NCI-H1694 treated with DMSO at 0.1 percent for 48 hours (cell line): ENCODE measurements around the gene COA6.
"Not testable (repeated sequence)": the region's sequence is repeated elsewhere in the genome, so short reads cannot be mapped to it uniquely, and the experiment has no call there.

Experiments used
- DNase-seq: peaks from one replicate; lab custom pipeline; 2025; lab: John Stamatoyannopoulos, UW

The COA6 gene

GRCh38 chr1:234369784-234370183 lies 3.5 kb upstream of the COA6 start:
- no peak for DNase-seq

- no peak for DNase-seq
These were observed 1.8 kb upstream of the COA6 start for GRCh38 chr1:234371414-234371813.

- no peak for DNase-seq
These were observed 1.1 kb upstream of the COA6 start for GRCh38 chr1:234372011-234372757.

- DNase-seq = no peak
These were observed 651 bp downstream of the COA6 start for GRCh38 chr1:234373959-234374254.

- no peak for DNase-seq
These were observed 2.4 kb downstream of the COA6 start for GRCh38 chr1:234375672-234376071.

- not testable (repeated sequence) for DNase-seq
These were observed 6.4 kb downstream of the COA6 start for GRCh38 chr1:234379591-234380109.

- DNase-seq = no peak
These were observed 8.7 kb downstream of the COA6 start for GRCh38 chr1:234381699-234382555.

- DNase-seq = no peak
These were observed 12.9 kb downstream of the COA6 start for GRCh38 chr1:234386122-234386521.

- DNase-seq = no peak
These were observed 14.8 kb downstream of the COA6 start for GRCh38 chr1:234388094-234388493.

GRCh38 chr1:234393190-234393589 lies 19.9 kb downstream of the COA6 start:
- DNase-seq = no peak

- DNase-seq = no peak
These were observed 22.0 kb downstream of the COA6 start for GRCh38 chr1:234395297-234395696.

- no peak for DNase-seq
These were observed 22.8 kb downstream of the COA6 start for GRCh38 chr1:234396092-234396491.

- DNase-seq = no peak
These were observed 23.6 kb downstream of the COA6 start for GRCh38 chr1:234396871-234397270.

- DNase-seq = no peak
These were observed 24.5 kb downstream of the COA6 start for GRCh38 chr1:234397732-234398131.

GRCh38 chr1:234398849-234399381 lies 25.7 kb downstream of the COA6 start:
- DNase-seq = no peak

- not testable (repeated sequence) for DNase-seq
These were observed 26.3 kb downstream of the COA6 start for GRCh38 chr1:234399515-234399914.

- DNase-seq = no peak
These were observed 27.5 kb downstream of the COA6 start for GRCh38 chr1:234400773-234401172.

- no peak for DNase-seq
These were observed 28.4 kb downstream of the COA6 start for GRCh38 chr1:234401658-234402057.

GRCh38 chr1:234402939-234403338 lies 29.7 kb downstream of the COA6 start:
- DNase-seq = no peak

GRCh38 chr1:234405676-234406075 lies 32.4 kb downstream of the COA6 start:
- DNase-seq = no peak

- no peak for DNase-seq
These were observed 33.6 kb downstream of the COA6 start for GRCh38 chr1:234406871-234407270.

- DNase-seq = no peak
These were observed 35.5 kb downstream of the COA6 start for GRCh38 chr1:234408757-234409156.

- DNase-seq = no peak
These were observed 36.1 kb downstream of the COA6 start for GRCh38 chr1:234409328-234409727.
